Prostate gland (tissue), 2 donors: Measurements from ENCODE around the gene VAV2. TPM values are rescaled to one million over a fixed set of nuclear protein-coding genes. Genes with fewer than 3 reads are reported as not detected.

Experiments
- DNase-seq: peaks from one replicate; pipeline ENCODE4 v3.0.0-alpha.2; 2019; ENCODE audit warnings: low spot score
- H3K27ac ChIP-seq, 2 donors: fragments of 200-600 bp; sonication (generic); 2 replicates each; pipeline ENCODE4 v1.5.1; 2017 to 2019
- H3K27me3 ChIP-seq: fragments of 200-600 bp; sonication (generic); replicated peaks from 2 replicates; pipeline ENCODE4 v1.5.1; 2019; ENCODE audit not compliant: insufficient read depth
- H3K36me3 ChIP-seq, 2 donors: fragments of 200-600 bp; sonication (generic); 1 replicate in 1 of 2; 2 replicates in 1 of 2; pipeline versions ENCODE4 v1.5.1 to v1.8.1; 2017 to 2019
- H3K4me1 ChIP-seq: fragments of 200-600 bp; sonication (generic); replicated peaks from 2 replicates; pipeline ENCODE4 v1.5.1; 2019
- H3K4me3 ChIP-seq, 2 donors: fragments of 200-600 bp; sonication (generic); 2 replicates each; pipeline ENCODE4 v1.5.1; 2017 to 2019
- H3K9me3 ChIP-seq: fragments of 200-600 bp; sonication (generic); 2 replicates; pipeline ENCODE4 v1.5.1; 2017
- CTCF ChIP-seq, 4 experiments: fragments of 200-600 bp in 2 of 4; fragments of 450-650 bp in 2 of 4; sonication (generic) in 2 of 4; IDR thresholded peaks; 1 replicate in 3 of 4; 2 replicates in 1 of 4; pipeline ENCODE4 v1.5.1; 2016 to 2019; ENCODE audit warnings: antibody characterized with exemption in 4 of 4, mild to moderate bottlenecking in 2 of 4, moderate library complexity in 2 of 4
- POLR2A ChIP-seq: fragments of 450-650 bp; IDR thresholded peaks from one replicate; pipeline ENCODE4 v1.6.1; 2016; ENCODE audit warnings: antibody characterized with exemption, mild to moderate bottlenecking
- POLR2AphosphoS5 ChIP-seq: sonication (generic); formaldehyde crosslinking; IDR thresholded peaks from one replicate; pipeline ENCODE4 v1.6.1; 2017; ENCODE audit warnings: antibody characterized with exemption
- WGBS: methylation state at CpG from one replicate; pipeline ENCODE4 v1.1.5; 2018; 5-methylcytosine and 5-hydroxymethylcytosine counted together
- intact Hi-C: fragments of 100-400 bp; cut with DNase I; formaldehyde crosslinking; loops from one replicate; pipeline ENCODE4 v1.14.2; 2022
- total RNA-seq, 2 donors: library from RNA; depleted of rRNA; stranded (reverse); fragments of >200 nt; gene quantifications; one replicate each; pipeline ENCODE4 v1.1.0, GENCODE V29; 2016

Gene VAV2
- total RNA-seq, 2 donors from 2014 or later: 13.5 to 19.5 TPM

DNA sequence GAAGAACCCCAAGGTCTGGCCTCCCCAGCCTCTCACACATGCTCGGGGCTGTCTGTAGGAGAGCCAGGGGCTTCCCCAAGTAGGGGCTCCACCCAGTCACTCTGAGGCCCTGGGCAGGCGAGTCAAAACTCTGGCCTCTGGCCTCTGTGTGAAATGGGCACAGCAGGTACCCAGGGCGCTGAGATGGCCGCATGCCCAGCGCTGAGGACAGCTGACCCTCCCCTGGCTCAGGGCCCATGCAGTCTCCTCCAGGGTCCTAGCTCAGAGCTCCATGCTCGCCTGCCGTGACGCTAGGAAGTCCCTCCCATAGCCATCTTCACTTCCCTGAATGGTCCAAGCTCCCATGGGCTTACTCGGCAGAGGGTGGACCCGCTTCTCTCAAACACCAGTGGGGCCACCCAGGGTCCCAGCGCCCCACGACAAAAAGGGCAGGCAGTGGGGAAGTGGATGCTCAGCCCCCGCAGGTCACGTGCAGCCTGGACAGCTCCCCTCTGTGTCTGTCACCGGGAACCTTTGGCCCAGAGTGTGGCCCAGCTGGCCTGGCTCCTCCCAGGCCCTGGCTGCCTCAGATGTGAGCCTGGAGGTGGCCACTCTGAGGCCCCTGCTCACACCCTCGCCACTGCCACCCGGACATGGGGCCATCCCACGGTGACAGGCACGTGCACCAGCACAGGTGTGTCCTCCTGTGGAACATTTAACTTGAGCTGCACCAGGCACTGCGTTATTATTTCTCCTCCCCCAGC lies 12.2 kb upstream of the VAV2 start:
- no peaks in the 10 kb centered on the region for H3K9me3 ChIP-seq
- TF ChIP-seq CTCF (IDR thresholded peaks at IDR 0.05) (no peak), POLR2A (no peak), POLR2AphosphoS5 (no peak)
- DNase-seq: no peak
- no peaks in the 10 kb centered on the region for H3K27me3 ChIP-seq
- 72% methylated on average over 17 of the region's 20 CpGs for WGBS
- no peaks in the 10 kb centered on the region for H3K36me3 ChIP-seq
- intact Hi-C loops: no loop called here
- no peak overlapping the region for H3K27ac ChIP-seq
- H3K4me3 ChIP-seq: no peak overlapping the region
- H3K4me1 ChIP-seq: no peaks in the 10 kb centered on the region

- TF ChIP-seq POLR2AphosphoS5 (no peak), POLR2A (no peak), CTCF (IDR thresholded peaks at IDR 0.05) (no peak)
- Histone ChIP-seq H3K4me3 (no peak overlapping the region), H3K27ac (no peak overlapping the region), H3K27me3 (no peaks in the 10 kb centered on the region), H3K9me3 (no peaks in the 10 kb centered on the region), H3K36me3 (no peaks in the 10 kb centered on the region), H3K4me1 (no peaks in the 10 kb centered on the region)
- WGBS: 97% methylated on average over 2 of the region's 2 CpGs
- no peak for DNase-seq
- intact Hi-C loops: no loop called here
Measured at GRCh38 chr9:134003237-134003636, 11.1 kb upstream of the VAV2 start.

GRCh38 chr9:134002796-134003195 lies 10.7 kb upstream of the VAV2 start:
- no peaks in the 10 kb centered on the region for H3K9me3 ChIP-seq
- H3K27ac ChIP-seq: no peak overlapping the region
- H3K4me1 ChIP-seq: no peaks in the 10 kb centered on the region
- no peaks in the 10 kb centered on the region for H3K27me3 ChIP-seq
- no peak overlapping the region for H3K4me3 ChIP-seq
- 100% methylated on average over 1 of the region's 2 CpGs for WGBS
- no peak for DNase-seq
- H3K36me3 ChIP-seq: no peaks in the 10 kb centered on the region
- intact Hi-C loops: no loop called here
- no peak for TF ChIP-seq POLR2AphosphoS5
- no peak for TF ChIP-seq CTCF (IDR thresholded peaks at IDR 0.05)
- no peak for TF ChIP-seq POLR2A

DNA sequence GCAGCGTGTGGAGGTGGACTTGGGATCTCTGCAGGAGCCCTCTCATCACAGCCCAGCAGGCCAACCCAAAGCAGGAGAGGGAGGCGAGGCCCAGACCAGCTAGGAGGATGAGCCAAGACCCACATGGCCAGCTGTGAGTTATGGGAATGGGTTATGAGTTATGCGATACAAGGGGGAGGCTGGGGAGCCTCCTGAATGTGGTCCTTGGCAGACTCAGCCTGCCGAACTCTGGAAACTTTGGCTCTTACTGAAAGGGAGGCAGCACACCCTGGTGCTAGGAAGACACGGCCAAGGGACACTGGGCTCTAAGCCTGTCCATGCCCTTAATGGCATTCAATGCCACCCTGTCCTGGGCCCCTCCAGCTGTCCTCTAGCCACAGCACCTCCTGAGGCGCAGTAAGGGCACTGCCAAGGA lies 7.7 kb upstream of the VAV2 start:
- Histone ChIP-seq H3K9me3 (no peaks in the 10 kb centered on the region), H3K27me3 (no peaks in the 10 kb centered on the region), H3K4me3 (no peak overlapping the region), H3K4me1 (no peaks in the 10 kb centered on the region), H3K27ac (no peak overlapping the region), H3K36me3 (no peaks in the 10 kb centered on the region)
- intact Hi-C loops: no loop called here
- WGBS: 75% methylated on average over 6 of the region's 6 CpGs
- TF ChIP-seq POLR2A: no peak
- DNase-seq: no peak

- H3K27me3 ChIP-seq: no peaks in the 10 kb centered on the region
- 98% methylated on average over 1 of the region's 1 CpG for WGBS
- no peaks in the 10 kb centered on the region for H3K9me3 ChIP-seq
- no peak for TF ChIP-seq CTCF (IDR thresholded peaks at IDR 0.05)
- no peak for TF ChIP-seq POLR2A
- TF ChIP-seq POLR2AphosphoS5: no peak
- no peak overlapping the region for H3K4me3 ChIP-seq
- H3K27ac ChIP-seq: no peak overlapping the region
- DNase-seq: no peak
- H3K4me1 ChIP-seq: no peaks in the 10 kb centered on the region
- intact Hi-C loops: no loop called here
- no peaks in the 10 kb centered on the region for H3K36me3 ChIP-seq
Measured at GRCh38 chr9:133998915-133999595, 6.9 kb upstream of the VAV2 start.
